Measurements from ENCODE around the gene MUC12. TPM values are rescaled to one million over a fixed set of nuclear protein-coding genes. Genes with fewer than 3 reads are reported as not detected.

Gene MUC12
- polyA plus RNA-seq, 1 donor (not counting 4 experiments of a cell fraction or from before 2014, with no cell fraction given) = 0.24 TPM

- Histone ChIP-seq H3K9ac (ENCODE audit: control insufficient read depth, extremely low read depth, insufficient read depth, low read length) (no peak overlapping the region), H3K4me1 (ENCODE audit: control insufficient read depth, extremely low read depth, insufficient read depth, low read length) (no peaks in the 10 kb centered on the region), H3K9me1 (ENCODE audit: control insufficient read depth, extremely low read depth, insufficient read depth, low read length) (no peaks in the 10 kb centered on the region), H3K4me2 (ENCODE audit: control insufficient read depth, extremely low read depth, insufficient read depth, low read depth, low read length) (no peak overlapping the region), H3K27me3 (ENCODE audit: control insufficient read depth, extremely low read depth, insufficient read depth, low read length) (peaks cover 2% of the 10 kb centered on the region), H3K36me3 (ENCODE audit: control insufficient read depth in 2 of 2, extremely low read depth in 1 of 2, insufficient read depth in 2 of 2, low read length in 2 of 2) (no peaks in the 10 kb centered on the region), H3K27ac (ENCODE audit: control insufficient read depth, insufficient read depth, low read length) (no peak overlapping the region), H4K20me1 (ENCODE audit: control insufficient read depth, extremely low read depth, insufficient read depth, low read length) (no peaks in the 10 kb centered on the region), H3K9me3 (ENCODE audit: control insufficient read depth, low read depth, low read length) (no peaks in the 10 kb centered on the region), H2AFZ (ENCODE audit: control insufficient read depth, low read length) (no peak overlapping the region), H3K4me3 (ENCODE audit: control insufficient read depth in 2 of 3, extremely low read depth in 1 of 3, insufficient read depth in 2 of 3, low read depth in 1 of 3, low read length in 3 of 3) (no peak overlapping the region), H3K79me2 (ENCODE audit: control insufficient read depth, insufficient read depth, low read length) (no peaks in the 10 kb centered on the region)
- DNase-seq (ENCODE audit: low read depth, low spot score) = no peak
- dilution Hi-C loops (cut with MboI; ENCODE audit: extremely low pct_ligation_motif_present, low sequenced_read_pairs) = no loop called here
- no peak for TF ChIP-seq EZH2 (IDR thresholded peaks at IDR 0.05; ENCODE audit: low read length)
- no peak for TF ChIP-seq CTCF (optimal IDR thresholded peaks at IDR 0.05 in 1 of 3, IDR thresholded peaks at IDR 0.05 in 1 of 3, conservative IDR thresholded peaks at IDR 0.05 in 1 of 3; ENCODE audit: extremely low read depth in 1 of 3, insufficient read depth in 2 of 3, low read length in 3 of 3)
- FAIRE-seq = no peak
Observed at GRCh38 chr7:101009629-101010028, 40.3 kb downstream of the MUC12 start.

GRCh38 chr7:101012931-101013330 is 43.6 kb downstream of the MUC12 start:
- H3K4me3 ChIP-seq (ENCODE audit: control insufficient read depth in 2 of 3, extremely low read depth in 1 of 3, insufficient read depth in 2 of 3, low read depth in 1 of 3, low read length in 3 of 3) = no peak overlapping the region
- dilution Hi-C loops (cut with MboI; ENCODE audit: extremely low pct_ligation_motif_present, low sequenced_read_pairs) = no loop called here
- no peak for TF ChIP-seq CTCF (optimal IDR thresholded peaks at IDR 0.05 in 1 of 3, IDR thresholded peaks at IDR 0.05 in 1 of 3, conservative IDR thresholded peaks at IDR 0.05 in 1 of 3; ENCODE audit: extremely low read depth in 1 of 3, insufficient read depth in 2 of 3, low read length in 3 of 3)
- no peak for TF ChIP-seq EZH2 (IDR thresholded peaks at IDR 0.05; ENCODE audit: low read length)
- H3K9me1 ChIP-seq (ENCODE audit: control insufficient read depth, extremely low read depth, insufficient read depth, low read length) = no peaks in the 10 kb centered on the region
- H3K79me2 ChIP-seq (ENCODE audit: control insufficient read depth, insufficient read depth, low read length) = no peaks in the 10 kb centered on the region
- H2AFZ ChIP-seq (ENCODE audit: control insufficient read depth, low read length) = no peak overlapping the region
- H3K36me3 ChIP-seq (ENCODE audit: control insufficient read depth in 2 of 2, extremely low read depth in 1 of 2, insufficient read depth in 2 of 2, low read length in 2 of 2) = no peaks in the 10 kb centered on the region
- peaks cover 8% of the 10 kb centered on the region for H3K4me1 ChIP-seq (ENCODE audit: control insufficient read depth, extremely low read depth, insufficient read depth, low read length)
- no peak overlapping the region for H3K9ac ChIP-seq (ENCODE audit: control insufficient read depth, extremely low read depth, insufficient read depth, low read length)
- no peak overlapping the region for H3K4me2 ChIP-seq (ENCODE audit: control insufficient read depth, extremely low read depth, insufficient read depth, low read depth, low read length)
- H3K27ac ChIP-seq (ENCODE audit: control insufficient read depth, insufficient read depth, low read length) = no peak overlapping the region
- no peaks in the 10 kb centered on the region for H3K27me3 ChIP-seq (ENCODE audit: control insufficient read depth, extremely low read depth, insufficient read depth, low read length)
- FAIRE-seq = no peak
- no peaks in the 10 kb centered on the region for H4K20me1 ChIP-seq (ENCODE audit: control insufficient read depth, extremely low read depth, insufficient read depth, low read length)
- no peaks in the 10 kb centered on the region for H3K9me3 ChIP-seq (ENCODE audit: control insufficient read depth, low read depth, low read length)
- DNase-seq (ENCODE audit: low read depth, low spot score) = no peak

All from keratinocyte (primary cell).